BLaER1 treated with 17β-estradiol and CSF1 and Interleukin-3, amounts not matched to agents 10 nM and 100 nM (cell line): ENCODE data around the gene PCDHGB5.
A peak's percentile ranks its signal among the peaks of the same experiment; 100 is the strongest.
"Not testable (repeated sequence)": the region's sequence is repeated elsewhere in the genome, so short reads cannot be mapped to it uniquely, and the experiment has no call there.

Experiments
- H3K27ac ChIP-seq, 11 experiments: shearing (Covaris generic); formaldehyde crosslinking; 2 replicates each; pipeline ENCODE4 v1.8.1; 2022
- H3K27me3 ChIP-seq, 11 experiments: shearing (Covaris generic); formaldehyde crosslinking; 2 replicates each; pipeline ENCODE4 v1.8.1; 2022
- H3K36me3 ChIP-seq, 11 experiments: shearing (Covaris generic); formaldehyde crosslinking; 2 replicates each; pipeline ENCODE4 v1.8.1; 2022
- H3K4me1 ChIP-seq, 10 experiments: shearing (Covaris generic); formaldehyde crosslinking; 2 replicates each; pipeline ENCODE4 v1.8.1; 2022
- H3K4me2 ChIP-seq, 11 experiments: shearing (Covaris generic); formaldehyde crosslinking; 2 replicates each; pipeline ENCODE4 v1.8.1; 2022
- H3K4me3 ChIP-seq, 10 experiments: shearing (Covaris generic); formaldehyde crosslinking; 2 replicates each; pipeline ENCODE4 v1.8.1; 2022
- H3K9ac ChIP-seq, 11 experiments: shearing (Covaris generic); formaldehyde crosslinking; 2 replicates each; pipeline ENCODE4 v1.8.1; 2022
- H3K9me3 ChIP-seq, 11 experiments: shearing (Covaris generic); formaldehyde crosslinking; replicated peaks in 1 of 11; 2 replicates each; pipeline ENCODE4 v1.8.1; 2022
- H4K20me1 ChIP-seq, 11 experiments: shearing (Covaris generic); formaldehyde crosslinking; 2 replicates each; pipeline ENCODE4 v1.8.1; 2022
- Cebpa-rat ChIP-seq, 11 experiments: shearing (Covaris generic); IDR thresholded peaks; 2 replicates each; pipeline ENCODE4 v1.8.1; 2022

The PCDHGB5 gene

GRCh38 chr5:141403387-141403786 is 5.6 kb downstream of the PCDHGB5 start:
- Histone ChIP-seq H3K4me2 (no peak overlapping the region), H3K36me3 (no peaks in the 10 kb centered on the region), H3K9me3 (peaks cover 40 to 66% (median 53%) of the 10 kb centered on the region in 11 experiments), H3K9ac (no peak overlapping the region), H4K20me1 (no peaks in the 10 kb centered on the region), H3K4me1 (no peaks in the 10 kb centered on the region), H3K27me3 (no peaks in the 10 kb centered on the region), H3K4me3 (no peak overlapping the region), H3K27ac (no peak overlapping the region)
- no peak for TF ChIP-seq Cebpa-rat (IDR thresholded peaks at IDR 0.05)

DNA sequence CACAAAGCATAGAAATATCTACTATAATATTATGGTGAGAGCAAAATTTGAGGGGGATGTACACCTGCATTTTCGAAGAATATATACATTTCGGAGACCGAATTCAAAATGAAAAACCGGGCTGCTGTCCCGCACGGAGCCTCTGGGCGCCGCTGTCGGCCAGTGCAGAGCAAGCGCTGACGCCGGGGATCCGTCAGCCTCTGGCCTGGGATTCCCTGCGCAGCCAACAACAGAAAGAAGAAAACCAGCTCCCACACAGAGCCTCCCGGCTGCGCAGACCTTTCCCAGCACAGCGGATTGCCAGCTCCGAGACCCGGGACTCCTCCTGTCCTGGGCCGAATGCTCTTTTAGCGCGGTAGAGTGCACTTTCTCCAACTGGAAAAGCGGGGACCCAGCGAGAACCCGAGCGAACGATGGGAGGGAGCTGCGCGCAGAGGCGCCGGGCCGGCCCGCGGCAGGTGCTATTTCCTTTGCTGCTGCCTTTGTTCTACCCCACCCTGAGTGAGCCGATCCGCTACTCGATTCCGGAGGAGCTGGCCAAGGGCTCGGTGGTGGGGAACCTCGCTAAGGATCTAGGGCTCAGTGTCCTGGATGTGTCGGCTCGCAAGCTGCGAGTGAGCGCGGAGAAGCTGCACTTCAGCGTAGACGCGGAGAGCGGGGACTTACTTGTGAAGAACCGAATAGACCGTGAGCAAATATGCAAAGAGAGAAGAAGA is 10.2 kb downstream of the PCDHGB5 start, which contains the start of gene PCDHGB6:
Gene PCDHGB6, plus strand, starts transcription at position 232 of the 716 bp plus-strand sequence. Its CDS starts 182 bp downstream, at position 414.
- not testable (repeated sequence) for H3K4me2 ChIP-seq, H3K4me3 ChIP-seq, H3K9ac ChIP-seq

GRCh38 chr5:141409598-141410306 is 12.0 kb downstream of the PCDHGB5 start:
- Histone ChIP-seq H3K27ac (no peak overlapping the region), H3K9me3 (peaks cover 38 to 57% (median 46%) of the 10 kb centered on the region in 11 experiments), H3K36me3 (peaks cover 0 to 8% (median 0%) of the 10 kb centered on the region in 11 experiments; a peak in 1 of 22 replicates), H3K4me1 (peaks cover 0 to 6% (median 4%) of the 10 kb centered on the region in 10 experiments; a peak in 6 of 20 replicates), H3K4me2 (no peak overlapping the region), H3K9ac (no peak overlapping the region), H4K20me1 (no peaks in the 10 kb centered on the region), H3K27me3 (peaks cover 13 to 19% (median 17%) of the 10 kb centered on the region in 11 experiments), H3K4me3 (peak overlapping the region in 1 of 10 experiments; percentile 19; a peak in 1 of 20 replicates)
- no peak for TF ChIP-seq Cebpa-rat (IDR thresholded peaks at IDR 0.05)

More for the DNA sequence above, 10.2 kb downstream of the PCDHGB5 start, which contains the start of gene PCDHGB6:
- not testable (repeated sequence) for H3K27ac ChIP-seq, H4K20me1 ChIP-seq, H3K27me3 ChIP-seq, H3K4me1 ChIP-seq, H3K36me3 ChIP-seq
- H3K9me3 ChIP-seq = peaks cover 36 to 60% (median 42%) of the 10 kb centered on the region in 11 experiments

- no peak for TF ChIP-seq Cebpa-rat (IDR thresholded peaks at IDR 0.05)
- H3K4me3 ChIP-seq = no peak overlapping the region
- H3K9ac ChIP-seq = no peak overlapping the region
- H3K4me2 ChIP-seq = no peak overlapping the region
- H4K20me1 ChIP-seq = no peaks in the 10 kb centered on the region
- H3K27me3 ChIP-seq = peaks cover 16 to 33% (median 23%) of the 10 kb centered on the region in 11 experiments
- peaks cover 0 to 21% (median 10%) of the 10 kb centered on the region in 10 experiments; a peak in 14 of 20 replicates for H3K4me1 ChIP-seq
- peaks cover 0 to 8% (median 0%) of the 10 kb centered on the region in 11 experiments; a peak in 1 of 22 replicates for H3K36me3 ChIP-seq
- no peak overlapping the region for H3K27ac ChIP-seq
- H3K9me3 ChIP-seq = peaks cover 41 to 56% (median 49%) of the 10 kb centered on the region in 11 experiments
These were observed 13.8 kb downstream of the PCDHGB5 start for GRCh38 chr5:141411575-141411974.

- peak within 1 kb of the TSS; percentile 41 to 72 (median 59); a peak in 20 of 22 replicates for H3K9ac ChIP-seq
- H3K9me3 ChIP-seq = peaks cover 46 to 57% (median 49%) of the 10 kb centered on the region in 11 experiments
- peak within 1 kb of the TSS; percentile 62 to 85 (median 76) for H3K4me2 ChIP-seq
- H3K4me1 ChIP-seq = peaks cover 0 to 21% (median 10%) of the 10 kb centered on the region in 10 experiments; a peak in 14 of 20 replicates
- H3K27me3 ChIP-seq = peaks cover 16 to 38% (median 24%) of the 10 kb centered on the region in 11 experiments
- H4K20me1 ChIP-seq = no peaks in the 10 kb centered on the region
- H3K4me3 ChIP-seq = peak within 1 kb of the TSS; percentile 53 to 69 (median 60)
- TF ChIP-seq Cebpa-rat (IDR thresholded peaks at IDR 0.05) = no peak
- no peak within 1 kb of the TSS for H3K27ac ChIP-seq
- peaks cover 0 to 8% (median 0%) of the 10 kb centered on the region in 11 experiments; a peak in 1 of 22 replicates for H3K36me3 ChIP-seq
These were observed 15.2 kb downstream of the PCDHGB5 start, which contains the start of gene PCDHGA10 for GRCh38 chr5:141412854-141413539. Gene PCDHGA10 (plus strand): TSS chr5:141412987. CDS start chr5:141413176, 189 bp downstream.

DNA sequence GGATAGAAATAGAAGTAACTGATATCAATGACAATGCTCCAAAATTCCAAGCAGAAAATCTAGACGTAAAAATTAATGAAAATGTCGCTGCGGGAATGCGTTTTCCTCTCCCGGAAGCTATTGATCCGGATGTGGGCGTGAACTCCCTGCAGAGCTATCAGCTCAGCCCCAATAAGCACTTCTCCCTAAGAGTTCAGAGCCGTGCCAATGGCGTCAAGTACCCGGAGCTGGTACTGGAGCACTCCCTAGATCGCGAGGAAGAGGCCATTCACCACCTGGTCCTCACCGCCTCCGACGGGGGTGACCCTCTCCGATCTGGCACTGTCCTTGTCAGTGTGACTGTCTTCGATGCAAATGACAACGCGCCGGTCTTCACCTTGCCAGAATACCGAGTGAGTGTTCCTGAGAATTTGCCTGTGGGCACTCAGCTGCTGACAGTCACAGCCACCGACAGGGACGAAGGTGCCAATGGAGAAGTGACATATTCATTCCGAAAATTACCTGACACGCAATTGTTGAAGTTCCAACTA is 15.9 kb downstream of the PCDHGB5 start:
- peaks cover 16 to 41% (median 24%) of the 10 kb centered on the region in 11 experiments for H3K27me3 ChIP-seq
- no peaks in the 10 kb centered on the region for H4K20me1 ChIP-seq
- peak overlapping the region; percentile 53 to 69 (median 60) for H3K4me3 ChIP-seq
- peaks cover 46 to 57% (median 49%) of the 10 kb centered on the region in 11 experiments for H3K9me3 ChIP-seq
- peaks cover 0 to 10% (median 0%) of the 10 kb centered on the region in 11 experiments; a peak in 4 of 22 replicates for H3K36me3 ChIP-seq
- TF ChIP-seq Cebpa-rat (IDR thresholded peaks at IDR 0.05) = no peak
- peak overlapping the region; percentile 62 to 85 (median 76) for H3K4me2 ChIP-seq
- no peak overlapping the region for H3K27ac ChIP-seq
- peaks cover 0 to 21% (median 10%) of the 10 kb centered on the region in 10 experiments; a peak in 14 of 20 replicates for H3K4me1 ChIP-seq
- H3K9ac ChIP-seq = peak overlapping the region in 10 of 11 experiments; percentile 49 to 72 (median 63); a peak in 12 of 22 replicates

DNA sequence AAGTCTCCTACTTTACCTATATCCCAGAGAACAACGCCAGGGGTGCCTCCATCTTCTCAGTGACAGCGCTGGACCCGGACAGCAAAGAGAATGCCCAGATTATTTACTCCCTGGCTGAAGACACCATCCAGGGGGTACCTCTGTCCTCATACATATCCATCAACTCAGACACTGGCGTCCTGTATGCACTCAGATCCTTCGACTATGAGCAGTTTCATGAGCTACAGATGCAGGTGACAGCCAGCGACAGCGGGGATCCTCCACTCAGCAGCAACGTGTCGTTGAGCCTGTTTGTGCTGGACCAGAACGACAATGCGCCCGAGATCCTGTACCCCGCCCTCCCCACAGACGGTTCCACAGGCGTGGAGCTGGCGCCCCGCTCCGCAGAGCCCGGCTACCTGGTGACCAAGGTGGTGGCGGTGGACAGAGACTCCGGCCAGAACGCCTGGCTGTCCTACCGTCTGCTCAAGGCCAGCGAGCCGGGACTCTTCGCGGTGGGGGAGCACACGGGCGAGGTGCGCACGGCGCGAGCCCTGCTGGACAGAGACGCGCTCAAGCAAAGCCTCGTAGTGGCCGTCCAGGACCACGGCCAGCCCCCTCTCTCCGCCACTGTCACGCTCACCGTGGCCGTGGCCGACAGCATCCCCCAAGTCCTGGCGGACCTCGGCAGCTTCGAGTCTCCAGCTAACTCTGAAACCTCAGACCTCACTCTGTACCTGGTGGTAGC is 17.0 kb downstream of the PCDHGB5 start:
- not testable (repeated sequence) for H3K27ac ChIP-seq, H4K20me1 ChIP-seq, H3K9ac ChIP-seq
- H3K27me3 ChIP-seq = peaks cover 16 to 46% (median 29%) of the 10 kb centered on the region in 11 experiments
- peaks cover 0 to 21% (median 10%) of the 10 kb centered on the region in 10 experiments; a peak in 14 of 20 replicates for H3K4me1 ChIP-seq
- peak overlapping the region in 6 of 10 experiments; percentile 9 to 41 (median 24); a peak in 2 of 20 replicates for H3K4me3 ChIP-seq
- peak overlapping the region; percentile 54 to 85 (median 71); a peak in 21 of 22 replicates for H3K4me2 ChIP-seq
- peaks cover 0 to 21% (median 10%) of the 10 kb centered on the region in 11 experiments; a peak in 11 of 22 replicates for H3K36me3 ChIP-seq
- H3K9me3 ChIP-seq = peaks cover 46 to 57% (median 49%) of the 10 kb centered on the region in 11 experiments

DNA sequence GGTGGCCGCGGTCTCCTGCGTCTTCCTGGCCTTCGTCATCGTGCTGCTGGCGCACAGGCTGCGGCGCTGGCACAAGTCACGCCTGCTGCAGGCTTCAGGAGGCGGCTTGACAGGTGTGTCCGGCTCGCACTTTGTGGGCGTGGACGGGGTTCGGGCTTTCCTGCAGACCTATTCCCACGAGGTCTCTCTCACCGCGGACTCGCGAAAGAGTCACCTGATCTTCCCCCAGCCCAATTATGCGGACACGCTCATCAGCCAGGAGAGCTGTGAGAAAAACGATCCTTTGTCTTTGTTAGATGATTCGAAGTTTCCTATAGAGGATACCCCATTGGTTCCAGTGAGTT is 17.5 kb downstream of the PCDHGB5 start:
- H3K4me3 ChIP-seq = peak overlapping the region in 8 of 10 experiments; percentile 9 to 45 (median 28); a peak in 4 of 20 replicates
- not testable (repeated sequence) for H3K9ac ChIP-seq, H4K20me1 ChIP-seq, H3K27ac ChIP-seq
- peaks cover 0 to 20% (median 13%) of the 10 kb centered on the region in 11 experiments; a peak in 11 of 22 replicates for H3K36me3 ChIP-seq
- H3K9me3 ChIP-seq = peaks cover 46 to 57% (median 49%) of the 10 kb centered on the region in 11 experiments
- H3K4me1 ChIP-seq = peaks cover 0 to 21% (median 10%) of the 10 kb centered on the region in 10 experiments; a peak in 14 of 20 replicates
- H3K27me3 ChIP-seq = peaks cover 16 to 49% (median 32%) of the 10 kb centered on the region in 11 experiments
- H3K4me2 ChIP-seq = peak overlapping the region; percentile 54 to 75 (median 70)

- Histone ChIP-seq H3K4me1 (peaks cover 0 to 21% (median 10%) of the 10 kb centered on the region in 10 experiments; a peak in 14 of 20 replicates), H3K4me3 (peak within 1 kb of the TSS; percentile 37 to 60 (median 44); a peak in 17 of 20 replicates), H3K9me3 (peaks cover 67 to 80% (median 71%) of the 10 kb centered on the region in 11 experiments), H3K4me2 (peak within 1 kb of the TSS in 9 of 11 experiments; percentile 9 to 47 (median 26); a peak in 7 of 22 replicates), H3K27me3 (peaks cover 24 to 68% (median 53%) of the 10 kb centered on the region in 11 experiments), H3K36me3 (peaks cover 0 to 39% (median 27%) of the 10 kb centered on the region in 11 experiments; a peak in 14 of 22 replicates)
- not testable (repeated sequence) for H3K9ac ChIP-seq, H3K27ac ChIP-seq, H4K20me1 ChIP-seq
These were observed 19.9 kb downstream of the PCDHGB5 start, which contains the start of gene PCDHGB7 for GRCh38 chr5:141417494-141418172. Gene PCDHGB7 (plus strand): TSS chr5:141417677. CDS start chr5:141417860, 183 bp downstream.
